Activated naive CD8-positive, alpha-beta T cell treated with anti-CD3 and anti-CD28 coated beads, Interleukin-2, amount 50 U/mL, for 16 hours (primary cell): Measurements from ENCODE around the gene TRPM2.

Experiments
- DNase-seq: peaks from one replicate; pipeline ENCODE4 v3.0.0-alpha.2; 2020; ENCODE audit warnings: low read depth, low spot score

Gene TRPM2

GRCh38 chr21:44322621-44323325, 30.6 kb upstream of the TRPM2 start:
- DNase-seq: no peak

GRCh38 chr21:44323591-44323990, 29.8 kb upstream of the TRPM2 start:
- no peak for DNase-seq

DNA sequence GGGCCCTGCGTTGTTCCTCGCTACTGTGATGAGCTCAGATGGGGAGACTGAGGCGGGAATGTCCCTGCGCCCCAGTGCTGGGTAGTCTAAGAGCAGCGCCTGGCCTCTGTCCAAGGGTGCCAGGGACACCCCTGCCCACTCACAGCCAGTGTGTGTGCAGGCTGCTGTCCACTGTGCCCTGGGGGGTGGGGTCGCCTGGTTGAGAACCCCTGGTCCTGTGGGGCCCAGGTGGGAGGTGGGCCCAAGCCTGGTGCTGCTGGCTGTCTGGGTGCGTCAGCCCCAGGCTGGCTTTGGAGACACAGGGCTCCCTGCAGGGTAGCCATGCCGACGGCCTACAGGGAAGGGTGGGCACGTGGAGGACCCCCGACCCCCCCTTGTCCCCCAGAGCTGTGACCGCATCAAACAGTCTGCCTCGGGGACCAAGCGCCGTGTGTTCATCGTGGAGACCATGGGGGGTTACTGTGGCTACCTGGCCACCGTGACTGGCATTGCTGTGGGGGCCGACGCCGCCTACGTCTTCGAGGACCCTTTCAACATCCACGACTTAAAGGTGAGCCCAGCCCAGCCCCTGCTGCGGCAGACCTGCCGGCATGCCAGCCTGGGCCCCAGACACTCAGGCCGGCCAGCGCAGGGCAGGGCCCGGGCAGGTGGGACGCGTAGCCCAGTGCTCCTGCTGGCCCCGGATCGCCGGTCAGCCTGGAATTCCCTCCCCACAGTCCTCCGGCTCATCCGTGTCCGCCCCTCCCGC, 29.1 kb upstream of the TRPM2 start:
- no peak for DNase-seq

GRCh38 chr21:44324854-44325107, 28.6 kb upstream of the TRPM2 start:
- no peak for DNase-seq

DNA sequence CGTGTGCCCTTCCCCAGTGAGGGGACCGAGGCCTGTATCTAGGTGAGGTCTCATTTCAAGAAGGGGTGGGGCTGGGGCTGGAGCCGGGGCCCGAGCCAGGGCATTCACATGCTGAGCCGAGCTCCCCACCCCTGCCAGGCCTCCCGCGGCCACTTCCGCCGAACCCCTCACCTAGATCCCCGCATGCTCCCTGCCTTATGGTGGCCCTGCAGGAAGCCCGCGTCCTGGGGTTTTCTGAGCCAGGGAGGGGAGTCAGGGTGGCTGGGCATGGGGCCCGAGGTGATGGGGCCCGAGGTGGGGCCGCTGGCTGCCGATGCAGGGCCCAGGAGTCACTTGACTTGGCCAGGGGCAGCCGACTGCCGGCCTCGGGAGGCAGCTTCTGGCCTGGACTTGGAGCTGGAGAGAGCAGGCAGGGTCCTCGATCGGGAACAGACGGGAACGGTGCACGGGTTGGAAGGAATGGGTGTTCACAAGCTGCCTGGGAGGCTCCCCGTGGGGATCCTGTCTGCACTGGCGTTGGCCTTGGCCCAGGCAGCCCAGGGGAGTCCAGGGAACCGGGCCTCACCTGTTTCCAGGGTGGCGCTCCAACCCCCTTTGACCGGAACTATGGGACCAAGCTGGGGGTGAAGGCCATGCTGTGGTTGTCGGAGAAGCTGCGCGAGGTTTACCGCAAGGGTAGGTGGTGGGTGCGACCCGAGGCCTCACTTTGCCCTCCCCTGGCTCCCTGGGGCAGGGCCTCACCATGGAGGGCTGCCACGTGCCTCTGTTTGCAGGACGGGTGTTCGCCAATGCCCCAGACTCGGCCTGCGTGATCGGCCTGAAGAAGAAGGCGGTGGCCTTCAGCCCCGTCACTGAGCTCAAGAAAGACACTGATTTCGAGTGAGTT, 27.8 kb upstream of the TRPM2 start:
- DNase-seq: no peak

GRCh38 chr21:44326272-44326647, 27.2 kb upstream of the TRPM2 start:
- DNase-seq: no peak

GRCh38 chr21:44326716-44327602, 26.5 kb upstream of the TRPM2 start:
- DNase-seq: no peak

GRCh38 chr21:44327603-44327974, 25.8 kb upstream of the TRPM2 start:
- DNase-seq: no peak

DNA sequence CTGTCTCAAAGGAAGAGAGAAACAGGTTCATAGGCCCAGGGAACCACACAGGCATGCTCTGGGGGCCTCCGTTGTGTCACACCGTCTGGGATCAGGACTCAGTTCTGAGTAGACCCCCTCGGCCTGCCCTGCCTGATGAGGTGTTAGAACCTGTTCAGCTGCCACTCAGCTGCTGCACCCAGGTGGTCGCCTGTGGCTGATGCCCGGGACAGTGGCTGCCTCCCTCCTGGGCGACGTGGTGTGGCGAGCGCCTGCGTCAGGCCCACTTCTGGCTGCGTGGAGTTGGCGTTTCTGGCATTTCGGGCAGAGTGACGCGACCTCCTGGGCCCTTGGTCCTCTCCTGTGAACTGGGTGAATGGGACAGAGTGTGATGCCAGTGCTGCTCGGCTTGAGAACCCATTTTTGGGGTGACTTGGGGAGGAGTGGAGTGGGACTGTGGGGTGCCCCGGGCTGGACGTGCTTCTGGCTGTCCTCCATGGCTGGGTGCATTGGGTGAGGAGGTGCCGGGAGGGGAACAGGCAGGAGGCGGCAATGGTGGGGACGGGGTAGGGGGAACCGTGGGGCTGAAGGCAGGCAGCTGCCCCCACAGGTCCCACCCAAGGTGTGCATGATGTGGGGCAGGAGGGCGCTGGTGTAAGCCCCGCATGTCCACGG, 25.1 kb upstream of the TRPM2 start:
- DNase-seq: no peak

DNA sequence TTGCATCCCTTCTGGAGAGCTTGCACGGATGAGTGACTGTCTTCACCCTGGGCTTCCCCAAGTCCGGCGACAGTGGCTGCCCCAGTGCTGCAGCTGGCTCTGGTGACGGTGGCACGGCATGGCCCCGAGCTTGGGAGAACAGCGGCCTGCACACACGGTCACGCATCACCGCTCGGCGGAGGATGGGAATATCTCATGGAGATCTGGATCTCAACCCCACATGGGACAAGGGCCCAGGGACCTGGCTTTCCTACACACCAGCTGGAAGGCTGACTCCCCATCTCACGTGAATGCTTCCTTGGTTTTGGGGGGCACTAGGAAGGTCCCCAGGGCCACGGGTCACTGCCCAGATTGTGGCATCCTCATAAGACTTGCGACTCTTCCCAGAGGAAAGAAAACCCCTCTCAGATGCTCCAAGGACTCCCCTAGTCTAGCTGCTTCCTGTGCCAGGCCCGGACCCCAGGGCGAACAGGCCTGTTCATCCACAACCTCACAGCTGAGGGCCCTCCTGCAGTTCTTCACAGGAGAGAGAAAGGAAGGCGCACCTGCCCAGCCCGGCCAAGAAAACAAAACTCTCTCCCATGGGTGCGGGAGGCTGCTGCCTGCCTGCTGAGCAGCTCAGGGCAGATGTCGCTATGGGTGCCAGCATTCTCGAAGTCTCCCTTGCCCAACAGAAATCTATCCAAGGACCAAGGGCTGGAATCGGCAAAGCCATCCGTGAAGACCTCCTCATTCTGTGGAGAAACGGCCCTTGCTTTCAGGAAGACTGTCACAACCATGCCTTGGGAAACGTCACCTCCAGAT, 24.1 kb upstream of the TRPM2 start:
- no peak for DNase-seq

DNA sequence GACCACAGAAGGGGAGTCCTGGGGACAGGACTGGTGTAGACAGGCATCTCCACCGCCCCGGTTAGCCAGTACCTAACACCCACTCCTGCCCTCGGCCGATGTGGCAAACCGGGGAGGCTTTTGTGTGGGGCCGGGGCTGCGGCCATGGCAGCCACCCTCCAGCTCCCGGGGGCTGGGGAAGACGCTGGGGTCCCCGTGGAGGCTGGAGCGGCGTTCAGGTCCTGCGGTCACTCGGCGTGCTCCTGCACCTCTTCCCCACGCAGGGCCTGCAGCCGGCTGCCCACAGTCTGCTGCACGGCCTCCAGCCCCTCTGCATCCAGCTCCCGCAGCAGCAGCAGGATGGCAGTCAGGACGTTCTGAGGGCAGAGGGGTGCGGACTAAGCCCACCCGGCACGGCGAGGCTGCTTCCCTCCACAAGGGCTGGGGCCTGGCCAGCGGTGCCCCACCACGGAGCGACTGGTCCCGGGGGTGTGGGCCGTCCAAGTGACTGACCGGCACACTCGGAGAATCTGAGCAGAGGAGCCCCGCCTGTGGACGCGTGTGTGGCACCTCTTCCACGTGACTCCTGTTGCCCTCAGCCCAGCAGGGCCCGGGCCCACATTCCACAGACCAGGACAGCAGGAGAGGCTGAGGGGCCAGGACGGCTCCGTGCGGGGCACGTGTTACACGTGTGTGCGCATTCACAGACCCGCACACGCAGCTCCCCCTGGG, 23.3 kb upstream of the TRPM2 start:
- no peak for DNase-seq

DNA sequence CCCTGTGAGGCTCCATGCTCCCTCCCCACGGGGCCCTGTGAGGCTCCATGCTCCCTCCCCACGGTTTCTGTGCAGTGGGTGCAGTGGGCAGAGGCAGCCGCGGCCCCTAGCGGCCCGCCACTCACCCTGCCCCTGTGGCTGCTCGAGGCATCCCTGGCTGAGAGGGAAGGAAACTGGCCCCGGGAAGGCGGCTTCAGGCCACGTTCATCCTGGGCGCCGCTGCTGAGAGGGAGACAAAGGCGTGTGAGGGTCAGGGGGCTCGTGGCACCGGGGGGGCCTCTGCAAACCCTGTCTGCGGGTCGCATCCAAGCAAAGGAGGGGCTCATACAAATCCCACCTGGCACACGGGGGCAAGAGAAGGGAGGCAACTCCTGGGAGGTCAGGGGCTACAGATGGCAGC, 22.7 kb upstream of the TRPM2 start:
- no peak for DNase-seq

- no peak for DNase-seq
Observed at GRCh38 chr21:44331209-44331608, 22.2 kb upstream of the TRPM2 start.

- DNase-seq: no peak
Observed at GRCh38 chr21:44331650-44332307, 21.6 kb upstream of the TRPM2 start.

- DNase-seq: no peak
Observed at GRCh38 chr21:44332383-44332782, 21.0 kb upstream of the TRPM2 start.

GRCh38 chr21:44332965-44333364, 20.5 kb upstream of the TRPM2 start:
- no peak for DNase-seq

GRCh38 chr21:44333509-44334328, 19.7 kb upstream of the TRPM2 start:
- no peak for DNase-seq

GRCh38 chr21:44334329-44335030, 18.9 kb upstream of the TRPM2 start:
- DNase-seq: no peak
